Liver (tissue), 9 donors: ENCODE measurements around the gene ZSCAN18. TPM values are rescaled to one million over a fixed set of nuclear protein-coding genes. Genes with fewer than 3 reads are reported as not detected.
A peak's percentile ranks its signal among the peaks of the same experiment; 100 is the strongest.

Source experiments
- DNase-seq: peaks from one replicate; pipeline ENCODE4 v3.0.0-alpha.2; 2017; ENCODE audit warnings: low spot score
- H3K27ac ChIP-seq, 2 donors: one replicate each; pipeline ENCODE4 v1.7.0; 2013; ENCODE audit warnings: inconsistent platforms in 2 of 2, low read length in 2 of 2, control low read depth in 1 of 2, low read depth in 1 of 2, mild to moderate bottlenecking in 1 of 2
- H3K27me3 ChIP-seq, 4 donors: one replicate each; pipeline versions ENCODE4 v1.6.1 to v1.7.0; 2013; ENCODE audit warnings: low read length in 3 of 4, inconsistent platforms in 1 of 4, mild to moderate bottlenecking in 1 of 4, moderate library complexity in 1 of 4; ENCODE audit not compliant: control insufficient read depth in 4 of 4, insufficient read depth in 4 of 4
- H3K36me3 ChIP-seq, 4 donors: one replicate each; pipeline versions ENCODE4 v1.6.1 to v1.7.0; 2013; ENCODE audit warnings: low read length in 3 of 4, mild to moderate bottlenecking in 3 of 4, low read depth in 1 of 4, moderate library complexity in 1 of 4; ENCODE audit not compliant: control insufficient read depth in 4 of 4, insufficient read depth in 3 of 4
- H3K4me1 ChIP-seq, 4 donors: one replicate each; pipeline versions ENCODE4 v1.6.1 to v1.7.0; 2013; ENCODE audit warnings: low read length in 3 of 4, mild to moderate bottlenecking in 3 of 4, moderate library complexity in 1 of 4; ENCODE audit not compliant: control insufficient read depth in 4 of 4, insufficient read depth in 4 of 4
- H3K4me3 ChIP-seq, 3 donors: one replicate each; pipeline versions ENCODE4 v1.6.1 to v1.7.0; 2013; ENCODE audit warnings: low read length in 3 of 3, control low read depth in 1 of 3, low read depth in 1 of 3, mild to moderate bottlenecking in 1 of 3
- H3K9ac ChIP-seq, 2 donors: one replicate each; pipeline ENCODE4 v1.7.0; 2013; ENCODE audit warnings: low read length in 2 of 2, mild to moderate bottlenecking in 2 of 2, moderate library complexity in 2 of 2, control low read depth in 1 of 2, low read depth in 1 of 2
- H3K9me3 ChIP-seq, 4 donors: one replicate each; pipeline versions ENCODE4 v1.6.1 to v1.7.0; 2013; ENCODE audit warnings: low read length in 3 of 4; ENCODE audit not compliant: control insufficient read depth in 4 of 4
- EGR1 ChIP-seq, 2 donors: IDR thresholded peaks; 2 replicates each; pipeline ENCODE4 v1.6.1; 2016 to 2018; ENCODE audit warnings: antibody characterized with exemption in 2 of 2, low read depth in 2 of 2
- FOXA1 ChIP-seq: IDR thresholded peaks from 2 replicates; pipeline ENCODE4 v1.6.1; 2016; ENCODE audit warnings: antibody characterized with exemption
- GABPA ChIP-seq, 2 donors: IDR thresholded peaks in 1 of 2; conservative IDR thresholded peaks in 1 of 2; 2 replicates each; pipeline ENCODE4 v1.6.1; 2016; ENCODE audit warnings: antibody characterized with exemption in 2 of 2, mild to moderate bottlenecking in 1 of 2, moderate library complexity in 1 of 2
- HNF4A ChIP-seq, 2 donors: conservative IDR thresholded peaks; 2 replicates each; pipeline ENCODE4 v1.6.1; 2016; ENCODE audit warnings: antibody characterized with exemption in 2 of 2, mild to moderate bottlenecking in 2 of 2
- HNF4G ChIP-seq: IDR thresholded peaks from 2 replicates; pipeline ENCODE4 v1.6.1; 2016; ENCODE audit warnings: antibody characterized with exemption
- JUND ChIP-seq, 2 donors: IDR thresholded peaks; 2 replicates each; pipeline ENCODE4 v1.6.1; 2016; ENCODE audit warnings: antibody characterized with exemption in 2 of 2
- NR2F2 ChIP-seq: IDR thresholded peaks from 2 replicates; pipeline ENCODE4 v1.6.1; 2016; ENCODE audit warnings: antibody characterized with exemption
- RAD21 ChIP-seq, 2 donors: IDR thresholded peaks; 2 replicates each; pipeline ENCODE4 v1.6.1; 2016; ENCODE audit warnings: antibody characterized with exemption in 2 of 2, mild to moderate bottlenecking in 2 of 2
- TAF1 ChIP-seq: conservative IDR thresholded peaks from 2 replicates; pipeline ENCODE4 v1.6.1; 2016; ENCODE audit warnings: antibody characterized with exemption, mild to moderate bottlenecking
- YY1 ChIP-seq: IDR thresholded peaks from 2 replicates; pipeline ENCODE4 v1.6.1; 2016; ENCODE audit warnings: antibody characterized with exemption, mild to moderate bottlenecking
- WGBS: extraction: QIAGEN DNeasy Blood & Tissue Kit; methylation state at CpG from one replicate; pipeline ENCODE4 v1.1.7; 2013; 5-methylcytosine and 5-hydroxymethylcytosine counted together
- polyA plus RNA-seq, 2 donors: library from polyadenylated mRNA; stranded (reverse) in 1 of 2; unstranded in 1 of 2; fragments of 200-250 nt in 1 of 2; fragments of >200 nt in 1 of 2; fragmentation: Nextera tagmentation in 1 of 2; extraction: Ambion mirVana in 1 of 2; gene quantifications; one replicate each; pipeline versions ENCODE4 v1.2.1 to v1.2.3, GENCODE V29; 2013 to 2015
- total RNA-seq, 2 donors: library from RNA; depleted of rRNA; stranded (reverse); fragments of >200 nt; gene quantifications; one replicate each; pipeline ENCODE4 v1.2.3, GENCODE V29; 2014
- TF ChIP-seq, protein P1 (sequence below): IDR thresholded peaks from 2 replicates; pipeline ENCODE4 v1.6.1; 2016; ENCODE audit warnings: antibody characterized with exemption
- TF ChIP-seq, protein P2 (sequence below): IDR thresholded peaks from 2 replicates; pipeline ENCODE4 v1.6.1; 2016; ENCODE audit warnings: antibody characterized with exemption
- TF ChIP-seq, protein P3 (sequence below): IDR thresholded peaks from 2 replicates; pipeline ENCODE4 v1.6.1; 2016; ENCODE audit warnings: antibody characterized with exemption, mild to moderate bottlenecking
- TF ChIP-seq, protein P4 (sequence below): fragments of 150-350 bp; IDR thresholded peaks from 2 replicates; pipeline ENCODE4 v1.5.1; 2017; ENCODE audit warnings: improper control_type of control experiment, low read depth, low read length; ENCODE audit not compliant: missing input control
- TF ChIP-seq, protein P5 (sequence below): IDR thresholded peaks from 2 replicates; pipeline ENCODE4 v1.6.1; 2016; ENCODE audit warnings: antibody characterized with exemption
- donor health status: healthy.
- donor health status: healthy.
- donor health status: healthy.
- donor health status: healthy.
- donor health status: healthy.

The ZSCAN18 gene
- total and polyA plus RNA-seq, 4 donors: 2.1 to 21.7 (median 11.7) TPM

DNA sequence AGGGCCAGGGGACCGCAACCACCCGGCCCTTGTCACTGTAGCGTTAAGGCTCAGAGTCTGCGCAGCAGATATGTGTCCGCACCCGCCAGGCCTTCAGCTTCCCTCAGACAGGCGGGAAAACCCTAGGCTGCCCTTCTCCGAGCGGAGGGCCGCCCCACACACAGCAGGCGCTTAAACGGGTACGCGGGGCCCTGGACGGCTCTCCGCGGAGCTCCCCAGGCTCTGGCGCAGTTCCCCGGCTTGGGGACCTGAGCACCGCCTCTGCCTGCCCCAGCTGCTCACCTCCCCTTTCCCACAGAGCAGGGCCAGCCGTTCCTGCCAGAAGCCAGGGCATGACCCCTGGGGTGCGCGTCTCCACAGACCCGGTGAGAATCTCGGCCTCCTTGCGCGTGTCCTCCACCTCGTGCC, 38.4 kb downstream of the ZSCAN18 start:
- Histone ChIP-seq H3K9ac (no peak overlapping the region), H3K9me3 (peaks cover 27 to 64% (median 38%) of the 10 kb centered on the region in 4 donors), H3K4me1 (no peaks in the 10 kb centered on the region), H3K27me3 (no peaks in the 10 kb centered on the region), H3K4me3 (peak overlapping the region; percentile 32 to 54 (median 52)), H3K36me3 (no peaks in the 10 kb centered on the region), H3K27ac (peak overlapping the region; percentile 66 to 78)
- no peak for DNase-seq
- TF ChIP-seq TAF1 (no peak), YY1 (no peak), RAD21 (IDR thresholded peaks at IDR 0.05) (no peak), JUND (IDR thresholded peaks at IDR 0.05) (no peak), NR2F2 (no peak), FOXA1 (no peak), HNF4G (no peak), GABPA (IDR thresholded peaks at IDR 0.05 in 1 of 2, conservative IDR thresholded peaks at IDR 0.05 in 1 of 2) (no peak), HNF4A (conservative IDR thresholded peaks at IDR 0.05) (no peak), EGR1 (IDR thresholded peaks at IDR 0.05; ENCODE audit: low read depth in 2 of 2) (no peak)
- TF ChIP-seq, protein P1, sequence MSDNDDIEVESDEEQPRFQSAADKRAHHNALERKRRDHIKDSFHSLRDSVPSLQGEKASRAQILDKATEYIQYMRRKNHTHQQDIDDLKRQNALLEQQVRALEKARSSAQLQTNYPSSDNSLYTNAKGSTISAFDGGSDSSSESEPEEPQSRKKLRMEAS: no peak
- TF ChIP-seq, protein P2, sequence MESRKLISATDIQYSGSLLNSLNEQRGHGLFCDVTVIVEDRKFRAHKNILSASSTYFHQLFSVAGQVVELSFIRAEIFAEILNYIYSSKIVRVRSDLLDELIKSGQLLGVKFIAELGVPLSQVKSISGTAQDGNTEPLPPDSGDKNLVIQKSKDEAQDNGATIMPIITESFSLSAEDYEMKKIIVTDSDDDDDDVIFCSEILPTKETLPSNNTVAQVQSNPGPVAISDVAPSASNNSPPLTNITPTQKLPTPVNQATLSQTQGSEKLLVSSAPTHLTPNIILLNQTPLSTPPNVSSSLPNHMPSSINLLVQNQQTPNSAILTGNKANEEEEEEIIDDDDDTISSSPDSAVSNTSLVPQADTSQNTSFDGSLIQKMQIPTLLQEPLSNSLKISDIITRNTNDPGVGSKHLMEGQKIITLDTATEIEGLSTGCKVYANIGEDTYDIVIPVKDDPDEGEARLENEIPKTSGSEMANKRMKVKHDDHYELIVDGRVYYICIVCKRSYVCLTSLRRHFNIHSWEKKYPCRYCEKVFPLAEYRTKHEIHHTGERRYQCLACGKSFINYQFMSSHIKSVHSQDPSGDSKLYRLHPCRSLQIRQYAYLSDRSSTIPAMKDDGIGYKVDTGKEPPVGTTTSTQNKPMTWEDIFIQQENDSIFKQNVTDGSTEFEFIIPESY: no peak
- TF ChIP-seq, protein P3, sequence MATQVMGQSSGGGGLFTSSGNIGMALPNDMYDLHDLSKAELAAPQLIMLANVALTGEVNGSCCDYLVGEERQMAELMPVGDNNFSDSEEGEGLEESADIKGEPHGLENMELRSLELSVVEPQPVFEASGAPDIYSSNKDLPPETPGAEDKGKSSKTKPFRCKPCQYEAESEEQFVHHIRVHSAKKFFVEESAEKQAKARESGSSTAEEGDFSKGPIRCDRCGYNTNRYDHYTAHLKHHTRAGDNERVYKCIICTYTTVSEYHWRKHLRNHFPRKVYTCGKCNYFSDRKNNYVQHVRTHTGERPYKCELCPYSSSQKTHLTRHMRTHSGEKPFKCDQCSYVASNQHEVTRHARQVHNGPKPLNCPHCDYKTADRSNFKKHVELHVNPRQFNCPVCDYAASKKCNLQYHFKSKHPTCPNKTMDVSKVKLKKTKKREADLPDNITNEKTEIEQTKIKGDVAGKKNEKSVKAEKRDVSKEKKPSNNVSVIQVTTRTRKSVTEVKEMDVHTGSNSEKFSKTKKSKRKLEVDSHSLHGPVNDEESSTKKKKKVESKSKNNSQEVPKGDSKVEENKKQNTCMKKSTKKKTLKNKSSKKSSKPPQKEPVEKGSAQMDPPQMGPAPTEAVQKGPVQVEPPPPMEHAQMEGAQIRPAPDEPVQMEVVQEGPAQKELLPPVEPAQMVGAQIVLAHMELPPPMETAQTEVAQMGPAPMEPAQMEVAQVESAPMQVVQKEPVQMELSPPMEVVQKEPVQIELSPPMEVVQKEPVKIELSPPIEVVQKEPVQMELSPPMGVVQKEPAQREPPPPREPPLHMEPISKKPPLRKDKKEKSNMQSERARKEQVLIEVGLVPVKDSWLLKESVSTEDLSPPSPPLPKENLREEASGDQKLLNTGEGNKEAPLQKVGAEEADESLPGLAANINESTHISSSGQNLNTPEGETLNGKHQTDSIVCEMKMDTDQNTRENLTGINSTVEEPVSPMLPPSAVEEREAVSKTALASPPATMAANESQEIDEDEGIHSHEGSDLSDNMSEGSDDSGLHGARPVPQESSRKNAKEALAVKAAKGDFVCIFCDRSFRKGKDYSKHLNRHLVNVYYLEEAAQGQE: no peak
- TF ChIP-seq, protein P4, sequence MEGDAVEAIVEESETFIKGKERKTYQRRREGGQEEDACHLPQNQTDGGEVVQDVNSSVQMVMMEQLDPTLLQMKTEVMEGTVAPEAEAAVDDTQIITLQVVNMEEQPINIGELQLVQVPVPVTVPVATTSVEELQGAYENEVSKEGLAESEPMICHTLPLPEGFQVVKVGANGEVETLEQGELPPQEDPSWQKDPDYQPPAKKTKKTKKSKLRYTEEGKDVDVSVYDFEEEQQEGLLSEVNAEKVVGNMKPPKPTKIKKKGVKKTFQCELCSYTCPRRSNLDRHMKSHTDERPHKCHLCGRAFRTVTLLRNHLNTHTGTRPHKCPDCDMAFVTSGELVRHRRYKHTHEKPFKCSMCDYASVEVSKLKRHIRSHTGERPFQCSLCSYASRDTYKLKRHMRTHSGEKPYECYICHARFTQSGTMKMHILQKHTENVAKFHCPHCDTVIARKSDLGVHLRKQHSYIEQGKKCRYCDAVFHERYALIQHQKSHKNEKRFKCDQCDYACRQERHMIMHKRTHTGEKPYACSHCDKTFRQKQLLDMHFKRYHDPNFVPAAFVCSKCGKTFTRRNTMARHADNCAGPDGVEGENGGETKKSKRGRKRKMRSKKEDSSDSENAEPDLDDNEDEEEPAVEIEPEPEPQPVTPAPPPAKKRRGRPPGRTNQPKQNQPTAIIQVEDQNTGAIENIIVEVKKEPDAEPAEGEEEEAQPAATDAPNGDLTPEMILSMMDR: no peak
- TF ChIP-seq, protein P5, sequence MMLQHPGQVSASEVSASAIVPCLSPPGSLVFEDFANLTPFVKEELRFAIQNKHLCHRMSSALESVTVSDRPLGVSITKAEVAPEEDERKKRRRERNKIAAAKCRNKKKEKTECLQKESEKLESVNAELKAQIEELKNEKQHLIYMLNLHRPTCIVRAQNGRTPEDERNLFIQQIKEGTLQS: no peak
- 14% methylated on average over 28 of the region's 28 CpGs for WGBS
